Hematopoietic multipotent progenitor cell (in vitro differentiated cells): Measurements from ENCODE around the gene CKMT2. TPM values are rescaled to one million over a fixed set of nuclear protein-coding genes. Genes with fewer than 3 reads are reported as not detected.

ENCODE experiments used
- DNase-seq, 3 donors: peaks; one replicate each; pipeline ENCODE4 v3.0.0-alpha.2; 2011 to 2015; ENCODE audit warnings: low read depth in 2 of 3, low spot score in 2 of 3
- total RNA-seq: library from RNA; depleted of rRNA; stranded (reverse); fragments of >200 nt; gene quantifications from one replicate; pipeline ENCODE4 v1.2.3, GENCODE V29; 2012

CKMT2 gene
- total RNA-seq, 1 donor, result 0.27 TPM

DNA sequence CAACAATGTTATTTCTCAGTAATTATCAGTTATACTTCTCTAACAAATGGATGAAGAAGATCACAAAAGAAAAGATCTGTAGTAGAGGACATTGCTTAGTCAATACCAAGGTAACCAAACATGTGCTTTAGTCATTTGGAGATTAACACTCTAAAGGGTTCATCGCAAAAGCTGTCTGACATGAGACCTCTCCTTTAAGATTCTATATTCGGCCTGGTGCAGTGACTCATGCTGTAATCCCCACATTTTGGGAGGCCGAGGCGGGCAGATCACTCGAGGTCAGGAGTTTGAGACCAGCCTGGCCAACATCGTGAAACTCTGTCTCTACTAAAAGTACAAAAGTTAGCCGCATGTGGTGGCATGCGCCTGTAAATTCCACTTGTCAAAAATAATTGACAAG is 18.3 kb upstream of the CKMT2 start:
- DNase-seq, result no peak

DNA sequence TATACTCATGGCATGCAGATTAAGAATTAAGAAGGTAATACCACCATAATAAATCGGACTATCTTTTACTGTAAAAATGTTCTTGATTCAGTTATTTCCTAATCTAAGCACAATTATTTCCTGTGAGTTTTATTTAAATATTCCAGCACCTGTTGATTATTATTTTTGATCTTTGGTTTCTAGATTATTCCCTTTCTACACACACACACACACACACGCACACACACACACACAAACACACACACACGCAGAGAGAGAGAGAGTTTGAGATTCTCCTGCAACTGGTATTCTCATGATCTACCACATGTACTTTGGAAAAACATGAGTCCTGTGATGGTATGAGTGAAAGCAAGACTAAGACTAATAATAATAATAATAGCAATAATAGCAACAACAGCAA is 17.0 kb upstream of the CKMT2 start:
- no peak for DNase-seq

GRCh38 chr5:81219389-81219788 is 13.7 kb upstream of the CKMT2 start:
- no peak for DNase-seq

DNA sequence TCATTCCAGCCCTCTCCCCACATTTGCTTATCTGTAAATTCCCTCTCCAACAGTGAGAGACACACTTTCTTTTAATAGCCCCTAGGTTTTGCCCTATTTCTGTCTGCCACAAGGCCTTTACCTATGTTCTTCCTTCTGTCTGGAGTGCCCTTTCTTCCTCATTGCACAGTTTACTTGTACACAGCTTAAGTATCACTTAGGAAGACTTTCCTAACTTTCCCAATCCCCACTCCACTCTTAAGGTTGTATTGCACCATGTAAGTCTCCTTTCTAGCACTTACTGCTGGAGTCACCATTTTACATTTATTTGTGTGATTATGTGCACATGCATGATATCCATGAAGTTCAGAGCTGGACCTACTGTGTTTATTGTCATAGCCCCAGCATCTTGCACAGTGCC is 10.8 kb upstream of the CKMT2 start:
- DNase-seq, result no peak

DNA sequence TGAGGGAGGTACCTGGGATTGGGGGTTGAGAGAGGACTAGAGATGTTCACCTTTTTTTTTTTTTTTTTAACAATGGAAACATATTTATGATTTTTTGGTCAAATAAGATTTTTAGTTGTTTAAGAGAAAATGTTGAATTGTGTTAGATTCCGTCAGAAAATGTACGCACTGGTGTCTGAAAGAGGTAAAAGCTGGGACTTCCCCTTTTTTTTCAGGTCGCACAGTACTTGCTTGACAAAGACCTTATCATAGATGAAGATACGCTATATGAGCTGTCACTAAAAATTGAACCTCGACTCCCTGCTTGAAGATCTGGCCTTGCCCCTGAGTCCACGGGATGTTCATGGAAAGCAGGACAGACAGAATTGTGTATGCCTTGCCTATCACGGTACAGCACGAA is 7.7 kb upstream of the CKMT2 start:
- DNase-seq, result peak in 1 of 3 donors; percentile 41

DNA sequence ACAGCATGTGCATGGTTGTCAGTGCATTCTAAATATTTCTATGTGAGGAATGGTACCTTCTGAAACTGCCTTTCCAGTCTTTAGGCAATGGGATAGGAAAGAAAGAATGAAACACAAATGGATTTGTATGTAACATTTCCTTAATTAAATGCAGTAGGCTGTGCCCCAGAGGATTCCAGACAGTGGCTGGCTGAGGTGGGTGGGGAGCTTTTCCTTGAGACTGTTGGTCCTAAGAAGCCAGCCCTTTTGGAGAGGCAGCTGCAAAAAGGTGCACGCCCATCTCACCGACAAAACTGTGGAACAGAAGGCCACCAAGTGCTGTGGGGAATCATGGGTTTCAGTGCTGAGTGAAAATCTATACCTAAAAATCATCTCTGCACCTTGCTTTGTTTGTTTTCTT is 6.8 kb upstream of the CKMT2 start:
- no peak for DNase-seq

DNA sequence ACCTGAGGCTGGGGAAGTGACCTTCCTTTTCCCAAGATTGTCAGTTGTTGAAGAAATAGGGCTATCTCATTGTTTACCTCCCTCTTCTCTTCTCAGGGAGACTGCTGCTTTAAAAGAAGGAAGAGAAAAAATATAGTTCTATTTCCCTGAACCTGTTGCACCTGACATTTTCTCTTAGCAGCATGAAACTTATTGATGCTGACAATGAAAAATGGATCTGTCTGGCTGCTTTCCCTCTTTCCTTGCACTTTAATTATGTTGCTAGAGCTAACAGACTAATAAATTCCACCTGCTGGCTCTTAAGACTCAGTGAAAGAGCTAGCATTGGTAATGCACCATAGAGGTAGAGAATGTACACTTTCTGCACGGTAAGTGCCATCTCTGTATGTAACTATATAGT is 6.2 kb upstream of the CKMT2 start:
- DNase-seq, result no peak

DNA sequence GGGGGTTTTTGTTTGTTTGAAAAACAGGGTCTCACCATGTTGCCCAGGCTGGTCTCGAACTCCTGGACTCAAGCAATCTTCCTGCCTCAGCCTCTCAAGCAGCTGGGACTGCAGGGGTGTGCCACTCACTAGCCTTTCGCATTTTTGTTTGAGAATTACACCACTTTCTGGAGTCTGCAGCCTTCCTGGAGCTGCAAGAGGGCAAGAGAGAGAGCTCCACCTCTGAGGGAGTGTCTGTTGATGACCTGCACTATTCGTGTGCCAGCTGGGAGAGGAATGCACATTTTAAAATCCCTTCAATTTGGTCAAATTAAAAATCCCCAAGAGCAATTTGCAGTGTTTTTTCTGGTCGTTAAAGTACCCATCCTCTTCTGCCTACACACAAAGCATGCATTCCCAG is 5.0 kb upstream of the CKMT2 start:
- no peak for DNase-seq

DNA sequence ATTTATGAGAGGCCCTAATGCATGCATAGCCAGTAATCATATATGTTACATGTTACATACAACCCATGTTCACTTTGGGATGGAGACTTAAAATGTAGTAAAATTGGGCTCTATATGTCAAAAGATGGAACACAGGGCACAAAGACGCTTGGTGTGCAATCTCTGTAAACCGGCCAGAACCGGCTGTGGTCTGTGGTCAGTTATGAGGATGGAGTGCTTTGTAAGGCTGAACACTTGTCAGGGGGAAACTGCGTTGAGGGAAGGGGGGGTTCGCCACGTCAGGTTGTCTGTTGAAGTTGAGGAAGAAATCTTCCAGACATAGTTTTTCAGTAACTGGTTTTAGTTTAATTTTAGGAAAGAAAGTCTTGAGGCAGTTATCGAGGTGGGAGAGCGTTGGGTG is 2.7 kb upstream of the CKMT2 start:
- DNase-seq, result peak in 1 of 3 donors; percentile 18

DNA sequence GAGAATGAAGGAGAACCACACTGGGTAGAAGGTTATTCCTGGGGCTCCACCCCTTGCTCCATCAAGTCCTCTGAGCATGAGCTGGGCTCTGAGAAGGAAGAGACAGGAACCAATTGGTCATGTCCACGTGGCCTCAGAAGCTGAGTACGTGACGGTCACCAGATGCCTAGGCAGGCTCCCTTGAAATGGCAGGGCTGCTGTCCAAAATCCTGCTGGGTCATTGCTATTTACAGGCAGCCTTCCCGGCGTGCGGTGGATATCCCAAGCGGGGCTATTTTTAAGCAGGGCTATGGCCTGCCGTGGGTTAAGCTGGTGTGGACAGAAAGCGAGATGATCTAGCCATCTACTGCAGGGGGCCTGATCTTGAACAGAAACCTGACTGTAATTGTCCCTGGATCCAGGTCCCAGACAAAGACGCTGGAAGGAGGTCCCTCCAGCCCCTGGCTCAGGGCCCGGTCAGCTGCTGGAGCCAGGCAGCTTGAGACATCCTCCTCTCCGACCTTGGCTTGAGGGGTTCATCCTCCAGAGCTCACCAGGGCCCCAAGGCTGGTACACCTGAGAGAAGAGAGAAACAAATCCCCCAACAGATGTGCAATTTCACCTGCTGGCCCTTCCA is 550 bp upstream of the CKMT2 start:
- DNase-seq, result no peak

DNA sequence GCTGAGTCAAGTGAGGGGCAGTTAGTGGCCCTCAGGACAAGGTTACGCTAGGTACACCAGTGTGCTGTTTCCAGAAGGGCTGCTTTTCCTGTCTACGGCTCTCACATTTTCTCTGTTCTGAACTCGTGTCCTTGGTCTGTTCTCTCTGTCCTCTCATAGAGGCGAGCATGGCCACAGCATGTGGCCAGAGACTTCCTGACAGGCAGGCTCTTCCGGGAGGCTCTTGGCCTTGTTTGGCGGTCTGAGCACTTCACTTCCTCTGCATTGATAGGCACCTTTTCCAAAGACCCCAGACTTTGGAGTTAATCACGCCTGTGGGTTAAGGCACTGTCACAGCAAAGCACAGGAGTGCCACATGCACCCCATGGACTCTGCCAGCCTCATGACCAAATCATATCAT is 1.2 kb downstream of the CKMT2 start:
- DNase-seq, result no peak

GRCh38 chr5:81234801-81235200 is 1.7 kb downstream of the CKMT2 start:
- DNase-seq, result no peak

DNA sequence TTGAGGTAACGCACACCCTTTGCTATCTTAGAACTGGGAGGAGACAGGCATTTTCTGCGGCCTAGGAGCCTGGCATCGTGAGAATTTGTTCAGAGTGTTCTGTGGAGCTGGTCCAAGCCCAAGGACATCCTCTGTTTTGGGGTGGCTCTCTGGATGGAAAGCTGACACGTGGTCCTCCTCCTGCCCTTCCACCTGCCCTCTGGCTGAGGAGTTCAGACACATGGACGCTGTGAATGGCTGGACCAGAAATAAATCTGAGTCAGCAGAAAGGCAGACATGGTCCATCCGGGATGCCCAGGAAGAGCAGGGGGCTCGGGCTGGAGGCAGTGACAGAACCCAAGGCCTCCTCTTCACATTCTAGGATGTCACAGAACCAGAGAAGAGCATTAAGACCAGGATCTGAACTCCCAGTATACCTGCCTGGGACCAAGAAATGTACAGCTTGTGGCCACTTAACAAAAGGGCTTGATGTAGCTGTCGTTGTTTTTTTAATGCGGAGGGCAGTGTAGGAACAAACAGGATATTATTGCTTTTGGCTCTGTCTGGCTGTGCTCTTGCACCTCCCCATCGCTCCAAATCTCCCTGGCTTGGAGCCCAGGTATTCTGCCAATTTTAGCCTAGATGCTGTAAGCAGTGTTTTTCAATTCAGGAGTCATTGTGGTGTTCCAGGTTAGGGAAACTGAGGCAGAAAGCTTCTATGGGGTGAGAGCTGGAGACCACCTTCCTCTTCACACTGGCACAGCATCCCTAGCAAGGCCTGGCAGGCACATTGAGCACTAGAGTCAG is 2.4 kb downstream of the CKMT2 start:
- DNase-seq, result no peak

DNA sequence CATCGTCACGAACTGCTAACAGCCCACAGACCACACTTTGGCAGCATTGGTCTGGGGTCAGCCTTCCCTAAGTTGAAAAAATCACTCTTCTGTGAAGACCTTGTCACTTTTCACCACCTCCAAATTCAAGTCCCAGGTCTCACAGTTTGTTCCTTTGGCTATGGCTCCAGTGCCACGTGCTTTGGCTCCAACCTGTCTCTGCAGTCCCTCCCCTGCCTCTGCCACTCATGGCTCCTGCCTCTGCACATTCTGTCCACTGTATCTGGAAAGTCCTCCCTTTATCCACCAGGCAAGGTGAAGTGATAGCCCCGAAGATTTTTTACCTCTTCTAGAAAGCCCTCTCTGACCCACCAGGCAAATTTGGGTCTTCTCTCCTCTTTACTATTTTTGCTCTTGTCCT is 5.3 kb downstream of the CKMT2 start:
- DNase-seq, result no peak

- no peak for DNase-seq
Observed at GRCh38 chr5:81239613-81240012, 6.5 kb downstream of the CKMT2 start.

GRCh38 chr5:81241001-81241400 is 7.9 kb downstream of the CKMT2 start:
- no peak for DNase-seq

DNA sequence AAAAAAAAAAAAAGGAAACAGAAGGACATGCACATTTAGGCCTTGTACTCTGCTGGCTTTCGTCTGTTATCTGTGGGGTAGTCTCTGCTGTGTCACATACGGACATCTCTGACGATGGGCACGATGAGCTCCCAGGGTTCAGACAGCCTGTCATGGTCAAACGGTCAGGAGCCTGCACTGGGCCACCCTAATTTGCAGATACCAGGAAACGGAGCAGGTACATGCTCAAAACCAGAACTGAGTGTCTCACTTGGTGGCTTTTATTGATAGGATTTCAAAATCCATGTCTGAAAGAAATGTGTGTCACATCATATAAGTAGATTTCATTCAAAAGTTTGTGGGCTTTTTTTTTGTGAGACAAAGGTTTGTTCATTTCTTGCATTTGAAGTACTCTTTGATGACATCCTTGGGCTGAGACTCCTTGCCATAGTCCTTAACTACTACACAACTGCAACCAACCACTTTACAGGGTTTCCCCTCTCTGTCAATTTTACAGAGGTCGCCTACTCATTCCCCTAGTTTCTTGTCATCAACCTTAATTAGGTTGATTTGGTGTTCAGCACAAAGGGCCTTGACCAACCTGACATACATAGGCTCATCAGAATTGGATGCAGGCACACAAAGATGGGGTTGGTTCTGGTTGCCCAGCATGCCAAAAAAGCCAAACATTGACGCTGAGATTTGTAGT is 9.0 kb downstream of the CKMT2 start:
- DNase-seq, result no peak

- no peak for DNase-seq
Observed at GRCh38 chr5:81242906-81243436, 9.8 kb downstream of the CKMT2 start.

GRCh38 chr5:81244451-81244850 is 11.3 kb downstream of the CKMT2 start:
- no peak for DNase-seq

GRCh38 chr5:81245871-81246235 is 12.7 kb downstream of the CKMT2 start:
- DNase-seq, result no peak

GRCh38 chr5:81246697-81247096 is 13.6 kb downstream of the CKMT2 start:
- DNase-seq, result no peak

- DNase-seq, result no peak
Observed at GRCh38 chr5:81247441-81247972, 14.4 kb downstream of the CKMT2 start.
